HG02840 (cell line): Measurements from ENCODE around the gene TSPAN4.

Source experiments
- ATAC-seq: cut with Tn5 transposase; IDR thresholded peaks from one replicate; pipeline ENCODE4 v1.9.1; 2021; ENCODE audit warnings: mild to moderate bottlenecking, moderate library complexity, moderate number of reproducible peaks; ENCODE audit not compliant: unreplicated experiment, low FRiP score

The TSPAN4 gene

GRCh38 chr11:842370-843002 lies at the start of gene TSPAN4, which contains the start of gene POLR2L:
TSPAN4 (plus strand) TSS chr11:842852; CDS start chr11:850305, 7,453 bp downstream.
POLR2L (minus strand) TSS chr11:842529; CDS start chr11:842508, 21 bp downstream.
- peak; percentile 65 for ATAC-seq

GRCh38 chr11:792873-793272 lies 49.8 kb upstream of the TSPAN4 start:
- no peak for ATAC-seq

GRCh38 chr11:793556-793955 lies 49.1 kb upstream of the TSPAN4 start:
- no peak for ATAC-seq

- ATAC-seq = no peak
These were observed 48.5 kb upstream of the TSPAN4 start for GRCh38 chr11:794013-794765.

GRCh38 chr11:794766-795633 lies 47.7 kb upstream of the TSPAN4 start:
- ATAC-seq = no peak

GRCh38 chr11:795634-796564 lies 46.8 kb upstream of the TSPAN4 start:
- no peak for ATAC-seq

- ATAC-seq = no peak
These were observed 45.9 kb upstream of the TSPAN4 start for GRCh38 chr11:796565-797295.

- peak; percentile 37 for ATAC-seq
These were observed 45.2 kb upstream of the TSPAN4 start for GRCh38 chr11:797296-798092.

- peak; percentile 53 for ATAC-seq
These were observed 44.4 kb upstream of the TSPAN4 start, which contains the start of gene SLC25A22 for GRCh38 chr11:798093-798713. SLC25A22 (minus strand) TSS chr11:798281; CDS start chr11:795006, 3,275 bp downstream.

- ATAC-seq = no peak
These were observed 42.9 kb upstream of the TSPAN4 start for GRCh38 chr11:799641-800316.

GRCh38 chr11:800473-800872 lies 42.2 kb upstream of the TSPAN4 start:
- ATAC-seq = no peak

GRCh38 chr11:801097-801780 lies 41.4 kb upstream of the TSPAN4 start:
- no peak for ATAC-seq

- ATAC-seq = no peak
These were observed 40.5 kb upstream of the TSPAN4 start for GRCh38 chr11:802018-802617.

- ATAC-seq = no peak
These were observed 39.8 kb upstream of the TSPAN4 start for GRCh38 chr11:802693-803466.

- ATAC-seq = no peak
These were observed 39.2 kb upstream of the TSPAN4 start for GRCh38 chr11:803467-803742.
